Heart left ventricle (tissue), 16 donors: Measurements from ENCODE around the gene MX2. TPM values are rescaled to one million over a fixed set of nuclear protein-coding genes. Genes with fewer than 3 reads are reported as not detected.
A peak's percentile ranks its signal among the peaks of the same experiment; 100 is the strongest.

ENCODE experiments used
- ATAC-seq, 4 donors: fragments of 200-7000 bp; cut with Tn5 transposase; one replicate each; pipeline ENCODE4 v1.9.1; 2020 to 2022; ENCODE audit warnings: moderate library complexity in 4 of 4, mild to moderate bottlenecking in 3 of 4, moderate number of reproducible peaks in 1 of 4
- DNase-seq, 5 donors: peaks; one replicate each; pipeline ENCODE4 v3.0.0-alpha.2; 2020
- H3K27ac ChIP-seq, 12 donors: fragments of 200-600 bp; sonication (generic) in 4 of 12; one replicate each; pipeline versions ENCODE4 v1.5.0 to v1.8.0; 2016 to 2022; ENCODE audit warnings: mild to moderate bottlenecking in 2 of 12
- H3K27me3 ChIP-seq, 9 donors: fragments of 200-600 bp; sonication (generic) in 2 of 9; one replicate each; pipeline versions ENCODE4 v1.5.1 to v1.8.0; 2016 to 2022; ENCODE audit warnings: mild to moderate bottlenecking in 3 of 9
- H3K36me3 ChIP-seq, 9 donors: fragments of 200-600 bp; sonication (generic) in 2 of 9; one replicate each; pipeline versions ENCODE4 v1.5.0 to v1.8.0; 2018 to 2022; ENCODE audit warnings: mild to moderate bottlenecking in 2 of 9
- H3K4me1 ChIP-seq, 12 donors: fragments of 200-600 bp; sonication (generic) in 4 of 12; one replicate each; pipeline versions ENCODE4 v1.5.0 to v1.8.0; 2016 to 2022; ENCODE audit warnings: mild to moderate bottlenecking in 3 of 12
- H3K4me3 ChIP-seq, 12 donors: fragments of 200-600 bp; sonication (generic) in 4 of 12; one replicate each; pipeline versions ENCODE4 v1.5.0 to v1.8.0; 2017 to 2022; ENCODE audit warnings: mild to moderate bottlenecking in 9 of 12, moderate library complexity in 4 of 12
- H3K9me3 ChIP-seq, 12 donors: fragments of 200-600 bp; sonication (generic) in 4 of 12; one replicate each; pipeline versions ENCODE4 v1.5.0 to v1.8.0; 2016 to 2022; ENCODE audit warnings: mild to moderate bottlenecking in 1 of 12
- POLR2A ChIP-seq, 2 donors: fragments of 450-650 bp; IDR thresholded peaks; one replicate each; pipeline ENCODE4 v1.6.1; 2017; ENCODE audit warnings: antibody characterized with exemption in 2 of 2, mild to moderate bottlenecking in 2 of 2, moderate library complexity in 2 of 2
- WGBS, 4 donors: extraction: QIAGEN DNeasy Blood & Tissue Kit in 2 of 4; methylation state at CpG; one replicate each; pipeline versions ENCODE4 v1.1.5 to v1.1.7; 2013 to 2018; 5-methylcytosine and 5-hydroxymethylcytosine counted together
- intact Hi-C, 10 donors: fragments of 100-400 bp; cut with DNase I; formaldehyde crosslinking; loops; one replicate each; pipeline versions ENCODE4 v1.11.1 to v1.14.2; 2022
- polyA plus RNA-seq, 2 donors: library from polyadenylated mRNA; stranded (reverse); fragments of 200-250 nt; gene quantifications; one replicate each; pipeline ENCODE4 v1.2.3, GENCODE V29; 2013
- total RNA-seq, 9 donors: library from RNA; depleted of rRNA in 2 of 9; stranded (reverse); fragments of >200 nt in 2 of 9; fragmentation: NEBNext Ultra II Directional in 3 of 9; extraction: Animal tissue kit (Norgen Biotek cat#: 25700) in 3 of 9; gene quantifications; one replicate each; pipeline versions ENCODE4 v1.1.0 to v1.2.4, GENCODE V29; 2016 to 2023
- TF ChIP-seq, protein P1 (sequence below), 12 donors: fragments of 200-600 bp; sonication (generic) in 4 of 12; IDR thresholded peaks; one replicate each; pipeline versions ENCODE4 v1.5.0 to v1.8.0; 2018 to 2022; ENCODE audit warnings: antibody characterized with exemption in 12 of 12, mild to moderate bottlenecking in 5 of 12
- donor health status: ischemic (EF 13 %, LVEDD 7.1; RV severe dilation, severe dysfunction).
- donor health status: healthy with polysubstance abuse.
- donor health status: DM: no; HTN: yes; CAD: no.
- donor health status: DM: no; HTN: no; CAD: no.
- donor health status: ischemic (EF 25% LVEDD 6.9; RV normal size, moderate dysfunction).
- donor health status: ischemic (EF 25% LVEDD 5.7; RV mildly dilated, moderate dysfunction).
- donor health status: healthy.
- donor health status: DM: yes; HTN: yes; CAD: no.
- donor health status: ischemic (EF 35%, LVEDD 5.7; RV mildly dilated, moderate dysfunction).
- donor health status: nonischemic (EF 11% LVEDD 7.7; RV severe dilation, severe dysfunction).
- donor health status: DM: yes; HTN: yes; CAD: no.
- donor health status: PGD.
- donor health status: ischemic (EF 29% LVEDD 5.4; RV normal size, mild dysfunction).
- donor health status: nonischemic (EF 23%, LVEDD 6.1; RV moderate dilation, normal function).

Gene MX2
- total and polyA plus RNA-seq, 11 donors = 3.2 to 23.3 (median 5.7) TPM

DNA sequence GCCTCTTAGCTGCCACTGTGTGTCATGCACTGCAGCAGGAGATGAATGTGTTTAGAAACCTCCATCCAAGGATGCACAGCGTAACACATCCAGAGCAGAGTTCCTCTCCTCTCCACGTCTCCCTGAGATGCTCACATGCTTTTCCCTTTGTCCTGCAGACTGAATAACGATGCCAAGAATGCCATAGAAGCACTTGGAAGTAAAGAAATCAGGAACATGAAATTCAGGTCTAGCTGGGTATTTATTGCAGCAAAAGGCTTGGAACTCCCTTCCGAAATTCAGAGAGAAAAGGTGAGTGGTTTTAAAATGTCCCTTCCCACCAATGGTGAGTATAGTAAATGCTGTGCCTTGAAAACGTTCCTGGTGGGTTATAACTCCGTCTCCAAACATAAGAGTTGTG is 13.4 kb upstream of the MX2 start:
- no peaks in the 10 kb centered on the region for H3K36me3 ChIP-seq
- H3K27ac ChIP-seq = no peak overlapping the region
- TF ChIP-seq POLR2A (IDR thresholded peaks at IDR 0.05) = no peak
- TF ChIP-seq, protein P1, sequence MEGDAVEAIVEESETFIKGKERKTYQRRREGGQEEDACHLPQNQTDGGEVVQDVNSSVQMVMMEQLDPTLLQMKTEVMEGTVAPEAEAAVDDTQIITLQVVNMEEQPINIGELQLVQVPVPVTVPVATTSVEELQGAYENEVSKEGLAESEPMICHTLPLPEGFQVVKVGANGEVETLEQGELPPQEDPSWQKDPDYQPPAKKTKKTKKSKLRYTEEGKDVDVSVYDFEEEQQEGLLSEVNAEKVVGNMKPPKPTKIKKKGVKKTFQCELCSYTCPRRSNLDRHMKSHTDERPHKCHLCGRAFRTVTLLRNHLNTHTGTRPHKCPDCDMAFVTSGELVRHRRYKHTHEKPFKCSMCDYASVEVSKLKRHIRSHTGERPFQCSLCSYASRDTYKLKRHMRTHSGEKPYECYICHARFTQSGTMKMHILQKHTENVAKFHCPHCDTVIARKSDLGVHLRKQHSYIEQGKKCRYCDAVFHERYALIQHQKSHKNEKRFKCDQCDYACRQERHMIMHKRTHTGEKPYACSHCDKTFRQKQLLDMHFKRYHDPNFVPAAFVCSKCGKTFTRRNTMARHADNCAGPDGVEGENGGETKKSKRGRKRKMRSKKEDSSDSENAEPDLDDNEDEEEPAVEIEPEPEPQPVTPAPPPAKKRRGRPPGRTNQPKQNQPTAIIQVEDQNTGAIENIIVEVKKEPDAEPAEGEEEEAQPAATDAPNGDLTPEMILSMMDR (IDR thresholded peaks at IDR 0.05) = no peak
- no peaks in the 10 kb centered on the region for H3K9me3 ChIP-seq
- DNase-seq (no peak), ATAC-seq (no peak)
- no peaks in the 10 kb centered on the region for H3K4me1 ChIP-seq
- intact Hi-C loops = no loop called here
- WGBS, 4 donors = 71 to 79% (median 72%) methylated on average over 6 of the region's 6 CpGs
- H3K27me3 ChIP-seq = peaks cover 0 to 10% (median 0%) of the 10 kb centered on the region in 9 donors
- no peak overlapping the region for H3K4me3 ChIP-seq

- Histone ChIP-seq H3K27ac (no peak overlapping the region), H3K4me3 (no peak overlapping the region), H3K27me3 (peaks cover 0 to 10% (median 0%) of the 10 kb centered on the region in 9 donors), H3K36me3 (no peaks in the 10 kb centered on the region), H3K9me3 (no peaks in the 10 kb centered on the region), H3K4me1 (no peaks in the 10 kb centered on the region)
- 58 to 72% (median 65%) methylated on average over 7 of the region's 7 CpGs for WGBS, 4 donors
- no peak for TF ChIP-seq POLR2A (IDR thresholded peaks at IDR 0.05)
- TF ChIP-seq, protein P1 (IDR thresholded peaks at IDR 0.05) = no peak
- no peak for ATAC-seq
- no peak for DNase-seq
- intact Hi-C loops = no loop called here
Measured at GRCh38 chr21:41349126-41349525, 12.7 kb upstream of the MX2 start.

DNA sequence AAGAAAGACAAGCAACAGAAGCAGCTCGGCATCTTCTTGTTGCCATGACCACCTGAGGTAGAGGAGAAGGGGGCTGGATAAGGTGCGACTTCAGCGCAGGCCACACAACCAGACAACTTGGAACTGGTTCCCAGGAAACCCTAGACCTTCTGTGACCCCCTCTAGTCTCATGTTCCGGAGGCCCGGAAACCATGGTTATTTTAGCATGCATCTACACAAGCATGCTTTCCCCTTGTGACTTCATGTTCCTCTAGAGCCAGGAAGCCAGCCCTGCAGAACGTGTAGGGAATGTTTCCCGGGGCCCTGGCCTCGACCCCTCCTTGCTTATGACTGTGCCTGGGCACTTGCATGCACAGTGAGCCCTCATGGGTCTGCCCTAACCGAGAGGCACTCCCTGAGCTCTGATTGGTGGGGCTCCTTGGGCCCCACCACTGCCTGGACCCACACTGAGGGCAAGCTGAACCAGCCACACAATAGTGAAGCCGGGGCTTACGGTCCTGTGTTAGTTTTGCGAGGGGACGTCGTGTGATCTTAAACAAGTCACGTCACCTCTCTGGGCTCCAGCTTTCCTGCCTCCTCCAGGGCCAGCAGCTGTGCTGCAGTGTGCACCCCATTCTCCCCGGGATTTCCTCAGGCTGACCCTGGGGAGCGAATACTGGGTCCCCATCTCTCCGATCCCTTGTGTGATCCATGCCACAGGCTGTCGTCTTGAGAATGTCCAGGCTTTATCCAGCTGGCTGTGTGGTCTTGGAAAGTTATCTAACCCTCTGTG is 12.0 kb upstream of the MX2 start:
- intact Hi-C loops = loop anchor here in 1 of 10 donors (10.0 kb wide), 1 partner anchor 65 kb away; no protein-coding TSS in a partner anchor
- no peaks in the 10 kb centered on the region for H3K9me3 ChIP-seq
- WGBS, 4 donors = 75 to 88% (median 80%) methylated on average over 16 to 19 of the region's 19 CpGs
- H3K4me1 ChIP-seq = no peaks in the 10 kb centered on the region
- H3K27ac ChIP-seq = no peak overlapping the region
- TF ChIP-seq, protein P1 (IDR thresholded peaks at IDR 0.05) = no peak
- TF ChIP-seq POLR2A (IDR thresholded peaks at IDR 0.05) = no peak
- no peaks in the 10 kb centered on the region for H3K36me3 ChIP-seq
- peak in 1 of 4 donors; percentile 18 for ATAC-seq
- DNase-seq = no peak
- peaks cover 0 to 10% (median 0%) of the 10 kb centered on the region in 9 donors for H3K27me3 ChIP-seq
- no peak overlapping the region for H3K4me3 ChIP-seq

- DNase-seq (no peak), ATAC-seq (no peak)
- no peaks in the 10 kb centered on the region for H3K36me3 ChIP-seq
- 91 to 93% (median 93%) methylated on average over 16 of the region's 16 CpGs for WGBS, 4 donors
- H3K4me1 ChIP-seq = no peaks in the 10 kb centered on the region
- peaks cover 0 to 10% (median 0%) of the 10 kb centered on the region in 9 donors for H3K27me3 ChIP-seq
- no peak overlapping the region for H3K27ac ChIP-seq
- intact Hi-C loops = loop anchor here in 1 of 10 donors (10.0 kb wide), 1 partner anchor 64 kb away; no protein-coding TSS in a partner anchor
- H3K9me3 ChIP-seq = no peaks in the 10 kb centered on the region
- TF ChIP-seq, protein P1 (IDR thresholded peaks at IDR 0.05) = no peak
- no peak for TF ChIP-seq POLR2A (IDR thresholded peaks at IDR 0.05)
- no peak overlapping the region for H3K4me3 ChIP-seq
Measured at GRCh38 chr21:41350436-41351155, 11.2 kb upstream of the MX2 start.
